ENCODE measurements around the gene DTX1. TPM values are rescaled to one million over a fixed set of nuclear protein-coding genes. Genes with fewer than 3 reads are reported as not detected.
A peak's percentile ranks its signal among the peaks of the same experiment; 100 is the strongest.

The DTX1 gene
- total and polyA plus RNA-seq, 2 of the 8 experiments (the other 6 are each of a cell fraction or from before 2014, with no cell fraction given), result 4.7 to 6.9 TPM

DNA sequence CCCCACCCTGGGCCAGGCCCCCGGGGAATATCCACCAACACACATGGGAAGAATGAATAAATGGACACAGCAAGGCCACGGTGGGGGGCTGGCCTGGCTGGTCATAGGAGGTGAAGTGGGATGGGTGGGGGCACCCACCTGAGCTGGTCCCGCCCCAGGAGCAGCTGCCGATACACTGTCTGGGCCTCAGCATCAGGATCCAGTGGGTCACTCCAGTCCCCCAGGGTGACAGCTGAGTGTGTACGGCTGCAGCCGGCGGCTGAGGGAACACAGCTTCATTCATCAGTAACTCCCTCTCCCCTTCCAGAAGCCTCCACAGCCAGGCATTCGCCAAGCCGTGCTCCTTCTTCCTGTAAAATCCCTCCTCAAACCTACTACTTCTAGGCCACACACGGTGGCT lies 45.2 kb downstream of the DTX1 start:
- POLR2A ChIA-PET (ENCODE audit: partially characterized antibody), result interaction anchor here (1.1 to 1.5 kb wide), 3 partner anchors 12 to 72 kb away, joined by 3 to 4 read pairs (median 3); no protein-coding TSS in a partner anchor
- no peak overlapping the region for H2BK120ac ChIP-seq (replicated peaks; ENCODE audit: low read depth, low read length)
- 89% methylated on average over 10 of the region's 10 CpGs; no CpG with 5 or more reads in 1 of the 2 experiments for WGBS, 2 experiments (ENCODE audit: extremely low coverage in 1 of 2, insufficient coverage in 1 of 2, insufficient read length in 1 of 2, insufficient replicate concordance in 2 of 2, low coverage in 1 of 2, low lambda C conversion rate in 2 of 2, missing lambda C conversion rate in 1 of 2)

More for the DNA sequence above, 45.2 kb downstream of the DTX1 start:
- Histone ChIP-seq H3K56ac (replicated peaks; ENCODE audit: insufficient read length, low read depth, low read length) (no peak overlapping the region), H3K4ac (replicated peaks; ENCODE audit: insufficient read length, low read depth, low read length) (no peak overlapping the region), H3K23me2 (ENCODE audit: low read depth, low read length) (peaks cover 2% of the 10 kb centered on the region; the same call in 1 of the 2 replicates), H3K4me2 (ENCODE audit: insufficient read depth in 1 of 2, low read depth in 2 of 2, low read length in 2 of 2) (no peak overlapping the region), H3K27ac (ENCODE audit: low read depth, low read length) (no peak overlapping the region), H3K14ac (ENCODE audit: insufficient read length) (no peak overlapping the region), H3K9ac (replicated peaks in 1 of 4; ENCODE audit: extremely low read depth in 1 of 4, low read depth in 3 of 4, low read length in 3 of 4) (no peak overlapping the region), H3K4me3 (ENCODE audit: extremely low read depth in 1 of 4, insufficient read depth in 2 of 4, low read depth in 3 of 4, low read length in 4 of 4) (no peak overlapping the region), H3K9me3 (ENCODE audit: insufficient read depth in 2 of 2, low read depth in 1 of 2, low read length in 1 of 2) (no peaks in the 10 kb centered on the region), H2BK20ac (ENCODE audit: low read length) (no peak overlapping the region), H3K79me1 (ENCODE audit: low read depth, low read length) (no peaks in the 10 kb centered on the region), H4K91ac (replicated peaks; ENCODE audit: insufficient read length, low read length) (peak overlapping the region; percentile 23), H2AFZ (ENCODE audit: low read length) (no peak overlapping the region), H2BK5ac (ENCODE audit: low read depth, low read length) (no peak overlapping the region), H3K27me3 (replicated peaks in 1 of 4; ENCODE audit: control insufficient read depth in 3 of 4, extremely low read depth in 1 of 4, insufficient read depth in 3 of 4, low read length in 3 of 4) (0 out of 7 replicates have a peak, but pooled peaks cover 0 to 2% (median 0%) of the 10 kb centered on the region in 4 experiments), H3K18ac (ENCODE audit: extremely low read depth, low read length) (no peak overlapping the region), H3K79me2 (ENCODE audit: control insufficient read depth in 1 of 2, insufficient read depth in 2 of 2, low read length in 2 of 2) (no peaks in the 10 kb centered on the region), H2AK5ac (ENCODE audit: low read depth, low read length) (no peak overlapping the region), H2BK15ac (ENCODE audit: low read length) (no peak overlapping the region), H4K20me1 (replicated peaks in 1 of 2; ENCODE audit: control insufficient read depth in 1 of 2, insufficient read depth in 2 of 2, low read length in 2 of 2) (no peaks in the 10 kb centered on the region), H4K5ac (ENCODE audit: insufficient read length, low read depth, low read length) (no peak overlapping the region), H3K4me1 (replicated peaks in 1 of 4; ENCODE audit: control insufficient read depth in 3 of 4, insufficient read depth in 4 of 4, low read length in 3 of 4) (peaks cover 0 to 11% (median 5%) of the 10 kb centered on the region in 4 experiments; a peak in 5 of 7 replicates), H2BK12ac (ENCODE audit: low read depth, low read length) (no peak overlapping the region), H3K23ac (ENCODE audit: insufficient read length) (no peak overlapping the region), H3K36me3 (ENCODE audit: control insufficient read depth in 2 of 4, insufficient read depth in 4 of 4, low read length in 3 of 4) (no peaks in the 10 kb centered on the region), H4K8ac (ENCODE audit: extremely low read depth, insufficient read depth, low read length) (peak overlapping the region; percentile 7; the same call in 1 of the 2 replicates)
- no peak for TF ChIP-seq SAP30 (IDR thresholded peaks at IDR 0.05; ENCODE audit: insufficient read depth, insufficient replicate concordance, low read length)
- CTCF ChIA-PET (ENCODE audit: partially characterized antibody), result interaction anchor here (1.1 to 6.9 kb wide), 10 partner anchors 9 to 108 kb away, joined by 3 to 67 read pairs (median 4); no protein-coding TSS in a partner anchor
- FAIRE-seq, result no peak
- no peak for DNase-seq (ENCODE audit: low read depth in 1 of 2, low spot score in 2 of 2)
